ENCODE data around the gene NUP210L. TPM values are rescaled to one million over a fixed set of nuclear protein-coding genes. Genes with fewer than 3 reads are reported as not detected.

NUP210L gene
- total RNA-seq, 1 experiment from 2014 or later = 0.12 TPM

DNA sequence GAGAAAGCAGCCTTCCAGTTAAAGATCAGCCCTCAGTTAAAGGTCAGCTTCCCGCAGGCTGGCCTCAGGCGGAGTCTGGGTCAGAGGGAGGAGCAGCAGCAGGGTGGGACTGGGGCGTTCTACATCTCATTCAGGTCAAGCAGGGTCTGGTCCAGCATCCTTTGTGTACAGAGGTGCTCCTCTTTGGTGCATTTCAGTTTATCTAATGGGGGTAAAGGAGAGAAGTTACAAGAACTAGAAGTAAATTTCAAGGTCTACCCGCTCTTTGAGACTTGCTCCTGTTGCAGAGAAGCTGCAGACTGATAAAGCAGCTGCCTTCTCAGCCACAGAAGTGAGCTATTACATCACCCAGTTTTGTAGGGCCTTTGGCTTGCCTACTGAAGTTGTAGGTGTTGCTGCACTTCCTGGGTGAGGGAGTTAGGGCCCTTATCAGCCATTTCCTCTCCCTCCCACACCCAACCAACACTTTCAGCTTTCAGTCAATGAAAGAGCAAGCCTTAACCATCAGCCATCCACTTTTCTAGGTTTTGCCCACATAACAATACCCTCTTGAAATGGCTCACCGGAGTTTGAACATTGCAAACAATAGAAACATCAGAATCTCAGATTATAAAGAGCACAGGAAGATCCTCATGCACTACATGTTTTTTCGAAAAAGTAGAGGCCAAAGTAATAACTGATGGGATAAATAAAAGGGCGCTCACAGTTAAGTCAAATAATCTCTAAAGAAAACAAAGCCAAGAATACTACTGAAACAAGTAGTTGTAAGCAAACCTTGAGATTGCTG is 2.8 kb upstream of the NUP210L start:
- H3K36me3 Mint-ChIP-seq (ENCODE audit: insufficient read depth, unreplicated experiment) = peaks cover 64% of the 10 kb centered on the region
- H3K27me3 Mint-ChIP-seq (ENCODE audit: unreplicated experiment) = no peaks in the 10 kb centered on the region
- CTCF ChIA-PET = interaction anchor here (0.5 to 0.6 kb wide), 3 partner anchors 8 to 77 kb away, joined by 3 to 5 read pairs (median 4); no protein-coding TSS in a partner anchor
- peaks cover 26% of the 10 kb centered on the region for H3K4me1 Mint-ChIP-seq (ENCODE audit: low read depth, unreplicated experiment)
- peak overlapping the region; percentile 84 for H3K27ac Mint-ChIP-seq (ENCODE audit: unreplicated experiment)
- intact Hi-C loops (cut with micrococcal nuclease; ENCODE audit: unreplicated experiment) = no loop called here
- DNase-seq = peak; percentile 30
- TF ChIP-seq, protein P1, sequence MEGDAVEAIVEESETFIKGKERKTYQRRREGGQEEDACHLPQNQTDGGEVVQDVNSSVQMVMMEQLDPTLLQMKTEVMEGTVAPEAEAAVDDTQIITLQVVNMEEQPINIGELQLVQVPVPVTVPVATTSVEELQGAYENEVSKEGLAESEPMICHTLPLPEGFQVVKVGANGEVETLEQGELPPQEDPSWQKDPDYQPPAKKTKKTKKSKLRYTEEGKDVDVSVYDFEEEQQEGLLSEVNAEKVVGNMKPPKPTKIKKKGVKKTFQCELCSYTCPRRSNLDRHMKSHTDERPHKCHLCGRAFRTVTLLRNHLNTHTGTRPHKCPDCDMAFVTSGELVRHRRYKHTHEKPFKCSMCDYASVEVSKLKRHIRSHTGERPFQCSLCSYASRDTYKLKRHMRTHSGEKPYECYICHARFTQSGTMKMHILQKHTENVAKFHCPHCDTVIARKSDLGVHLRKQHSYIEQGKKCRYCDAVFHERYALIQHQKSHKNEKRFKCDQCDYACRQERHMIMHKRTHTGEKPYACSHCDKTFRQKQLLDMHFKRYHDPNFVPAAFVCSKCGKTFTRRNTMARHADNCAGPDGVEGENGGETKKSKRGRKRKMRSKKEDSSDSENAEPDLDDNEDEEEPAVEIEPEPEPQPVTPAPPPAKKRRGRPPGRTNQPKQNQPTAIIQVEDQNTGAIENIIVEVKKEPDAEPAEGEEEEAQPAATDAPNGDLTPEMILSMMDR (IDR thresholded peaks at IDR 0.05; ENCODE audit: unreplicated experiment) = no peak
- no TSS peak for BruUV-seq (replicated peaks)
- no peaks in the 10 kb centered on the region for H3K9me3 Mint-ChIP-seq (ENCODE audit: low read depth, unreplicated experiment)
- peak overlapping the region; percentile 28 for H3K4me3 Mint-ChIP-seq (ENCODE audit: low read depth, unreplicated experiment)

DNA sequence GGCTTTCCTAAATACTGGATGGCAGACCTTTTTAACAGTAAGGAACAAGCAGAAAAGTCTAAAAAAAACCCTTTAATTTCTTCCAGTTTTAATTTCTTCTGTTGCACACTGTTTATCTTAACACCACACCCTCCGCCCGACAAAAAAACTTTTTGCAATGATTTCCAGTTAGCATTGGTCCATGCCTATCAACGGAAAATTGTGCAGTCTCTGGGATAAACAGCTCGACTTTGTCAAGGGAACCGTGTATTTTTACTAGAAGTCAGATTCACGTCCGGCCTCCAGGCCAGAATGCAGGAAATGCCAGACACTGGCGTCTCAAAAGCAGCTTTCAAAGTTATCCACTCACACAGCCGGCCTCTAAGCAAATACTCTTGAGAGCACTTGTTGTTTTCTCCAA is 378 bp upstream of the NUP210L start:
- DNase-seq = no peak

DNA sequence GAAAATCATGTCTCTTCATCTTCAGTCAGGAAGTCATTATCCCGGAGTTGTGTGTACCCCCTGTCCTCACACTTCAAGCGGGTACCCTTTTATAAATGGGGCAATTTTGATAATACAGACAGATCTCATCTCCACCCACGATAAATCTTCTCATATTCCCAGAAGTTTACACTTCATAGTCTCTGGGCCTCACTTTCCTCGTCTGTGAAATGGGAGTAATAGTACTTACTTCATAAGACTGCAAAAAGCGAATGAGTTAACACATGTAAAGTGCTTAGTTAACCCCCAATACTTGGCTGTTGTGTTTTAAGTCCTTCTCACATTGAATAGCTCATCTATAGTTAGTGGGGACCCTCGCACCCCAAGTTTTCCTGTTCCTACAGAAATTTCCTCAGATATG is 820 bp downstream of the NUP210L start:
- CTCF ChIA-PET = no interaction called here

More for the DNA sequence above, 378 bp upstream of the NUP210L start:
- CTCF ChIA-PET = interaction anchor here (0.6 kb wide), 1 partner anchor 155 kb away, joined by 7 read pairs; no protein-coding TSS in a partner anchor
- no peaks in the 10 kb centered on the region for H3K27me3 Mint-ChIP-seq (ENCODE audit: unreplicated experiment)
- BruUV-seq (replicated peaks) = no TSS peak
- peaks cover 26% of the 10 kb centered on the region for H3K4me1 Mint-ChIP-seq (ENCODE audit: low read depth, unreplicated experiment)
- H3K9me3 Mint-ChIP-seq (ENCODE audit: low read depth, unreplicated experiment) = no peaks in the 10 kb centered on the region
- H3K27ac Mint-ChIP-seq (ENCODE audit: unreplicated experiment) = no peak overlapping the region
- H3K36me3 Mint-ChIP-seq (ENCODE audit: insufficient read depth, unreplicated experiment) = peaks cover 45% of the 10 kb centered on the region
- H3K4me3 Mint-ChIP-seq (ENCODE audit: low read depth, unreplicated experiment) = no peak overlapping the region
- TF ChIP-seq, protein P1 (IDR thresholded peaks at IDR 0.05; ENCODE audit: unreplicated experiment) = no peak
- intact Hi-C loops (cut with micrococcal nuclease; ENCODE audit: unreplicated experiment) = no loop called here

DNA sequence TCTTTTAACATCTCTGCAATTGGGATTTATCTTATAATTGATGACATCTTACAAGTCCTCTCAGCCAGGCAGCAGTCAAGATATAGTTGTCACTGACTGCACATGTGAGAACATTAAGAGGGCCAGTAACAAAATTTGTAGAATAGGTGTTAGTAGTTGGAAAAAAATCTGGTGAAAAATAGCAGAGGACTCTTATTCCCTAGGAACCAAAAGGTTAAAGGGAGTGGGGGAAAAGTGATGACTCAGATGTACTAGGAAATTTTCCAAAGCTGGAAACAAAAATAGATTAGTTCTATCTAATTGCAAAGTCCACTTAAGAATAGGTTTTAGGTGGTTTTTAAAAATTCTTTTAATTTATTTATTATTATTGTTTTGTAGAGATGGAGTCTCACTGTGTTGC is 3.6 kb downstream of the NUP210L start:
- TF ChIP-seq, protein P1 (IDR thresholded peaks at IDR 0.05; ENCODE audit: unreplicated experiment) = no peak
- H3K27ac Mint-ChIP-seq (ENCODE audit: unreplicated experiment) = no peak overlapping the region
- no peak overlapping the region for H3K4me3 Mint-ChIP-seq (ENCODE audit: low read depth, unreplicated experiment)
- H3K9me3 Mint-ChIP-seq (ENCODE audit: low read depth, unreplicated experiment) = no peaks in the 10 kb centered on the region
- no peaks in the 10 kb centered on the region for H3K4me1 Mint-ChIP-seq (ENCODE audit: low read depth, unreplicated experiment)
- peaks cover 13% of the 10 kb centered on the region for H3K36me3 Mint-ChIP-seq (ENCODE audit: insufficient read depth, unreplicated experiment)
- H3K27me3 Mint-ChIP-seq (ENCODE audit: unreplicated experiment) = no peaks in the 10 kb centered on the region
- intact Hi-C loops (cut with micrococcal nuclease; ENCODE audit: unreplicated experiment) = no loop called here
- DNase-seq = no peak
- no TSS peak for BruUV-seq (replicated peaks)
- CTCF ChIA-PET = no interaction called here

More for the DNA sequence above, 820 bp downstream of the NUP210L start:
- Mint-ChIP-seq H3K9me3 (ENCODE audit: low read depth, unreplicated experiment) (no peaks in the 10 kb centered on the region), H3K27ac (ENCODE audit: unreplicated experiment) (no peak overlapping the region), H3K36me3 (ENCODE audit: insufficient read depth, unreplicated experiment) (peaks cover 39% of the 10 kb centered on the region), H3K4me3 (ENCODE audit: low read depth, unreplicated experiment) (no peak overlapping the region), H3K4me1 (ENCODE audit: low read depth, unreplicated experiment) (peaks cover 21% of the 10 kb centered on the region), H3K27me3 (ENCODE audit: unreplicated experiment) (no peaks in the 10 kb centered on the region)
- intact Hi-C loops (cut with micrococcal nuclease; ENCODE audit: unreplicated experiment) = no loop called here
- TF ChIP-seq, protein P1 (IDR thresholded peaks at IDR 0.05; ENCODE audit: unreplicated experiment) = no peak
- no TSS peak for BruUV-seq (replicated peaks)
- DNase-seq = no peak

Measured in Calu3 (cell line).